ENCODE data around the gene NAXD.
"Not testable (repeated sequence)": the region's sequence is repeated elsewhere in the genome, so short reads cannot be mapped to it uniquely, and the experiment has no call there.

Gene NAXD

GRCh38 chr13:110649551-110649950 is 34.2 kb downstream of the NAXD start:
- TF ChIP-seq ZNF274 (IDR thresholded peaks at IDR 0.05; ENCODE audit: low read depth, low read length), result no peak
- H3K4me3 ChIP-seq (ENCODE audit: low read length), result no peak overlapping the region

GRCh38 chr13:110650436-110650835 is 35.1 kb downstream of the NAXD start:
- H3K4me3 ChIP-seq (ENCODE audit: low read length), result no peak overlapping the region
- no peak for TF ChIP-seq ZNF274 (IDR thresholded peaks at IDR 0.05; ENCODE audit: low read depth, low read length)

- H3K4me3 ChIP-seq (ENCODE audit: low read length), result no peak overlapping the region
- TF ChIP-seq ZNF274 (IDR thresholded peaks at IDR 0.05; ENCODE audit: low read depth, low read length), result no peak
Observed at GRCh38 chr13:110651271-110651670, 35.9 kb downstream of the NAXD start.

- no peak overlapping the region for H3K4me3 ChIP-seq (ENCODE audit: low read length)
- TF ChIP-seq ZNF274 (IDR thresholded peaks at IDR 0.05; ENCODE audit: low read depth, low read length), result no peak
Observed at GRCh38 chr13:110651726-110652230, 36.4 kb downstream of the NAXD start.

- TF ChIP-seq ZNF274 (IDR thresholded peaks at IDR 0.05; ENCODE audit: low read depth, low read length), result no peak
- H3K4me3 ChIP-seq (ENCODE audit: low read length), result no peak overlapping the region
Observed at GRCh38 chr13:110652231-110652730, 36.9 kb downstream of the NAXD start.

GRCh38 chr13:110652764-110653163 is 37.4 kb downstream of the NAXD start:
- H3K4me3 ChIP-seq (ENCODE audit: low read length), result no peak overlapping the region
- no peak for TF ChIP-seq ZNF274 (IDR thresholded peaks at IDR 0.05; ENCODE audit: low read depth, low read length)

GRCh38 chr13:110653271-110653670 is 37.9 kb downstream of the NAXD start:
- TF ChIP-seq ZNF274 (IDR thresholded peaks at IDR 0.05; ENCODE audit: low read depth, low read length), result no peak
- no peak overlapping the region for H3K4me3 ChIP-seq (ENCODE audit: low read length)

- TF ChIP-seq ZNF274 (IDR thresholded peaks at IDR 0.05; ENCODE audit: low read depth, low read length), result no peak
Observed at GRCh38 chr13:110653851-110654250, 38.5 kb downstream of the NAXD start.

GRCh38 chr13:110657196-110657595 is 41.9 kb downstream of the NAXD start:
- TF ChIP-seq ZNF274 (IDR thresholded peaks at IDR 0.05; ENCODE audit: low read depth, low read length), result no peak
- no peak overlapping the region for H3K4me3 ChIP-seq (ENCODE audit: low read length)

More at GRCh38 chr13:110653851-110654250, 38.5 kb downstream of the NAXD start:
- H3K4me3 ChIP-seq (ENCODE audit: low read length), result no peak overlapping the region

- not testable (repeated sequence) for H3K4me3 ChIP-seq (ENCODE audit: low read length)
Observed at GRCh38 chr13:110658218-110658911, 43.0 kb downstream of the NAXD start.

GRCh38 chr13:110661256-110661655 is 45.9 kb downstream of the NAXD start:
- no peak overlapping the region for H3K4me3 ChIP-seq (ENCODE audit: low read length)
- no peak for TF ChIP-seq ZNF274 (IDR thresholded peaks at IDR 0.05; ENCODE audit: low read depth, low read length)

- TF ChIP-seq ZNF274 (IDR thresholded peaks at IDR 0.05; ENCODE audit: low read depth, low read length), result no peak
- H3K4me3 ChIP-seq (ENCODE audit: low read length), result no peak overlapping the region
Observed at GRCh38 chr13:110662091-110662490, 46.7 kb downstream of the NAXD start.

GRCh38 chr13:110662777-110663443 is 47.6 kb downstream of the NAXD start:
- no peak for TF ChIP-seq ZNF274 (IDR thresholded peaks at IDR 0.05; ENCODE audit: low read depth, low read length)
- no peak overlapping the region for H3K4me3 ChIP-seq (ENCODE audit: low read length)

- no peak for TF ChIP-seq ZNF274 (IDR thresholded peaks at IDR 0.05; ENCODE audit: low read depth, low read length)
- H3K4me3 ChIP-seq (ENCODE audit: low read length), result no peak overlapping the region
Observed at GRCh38 chr13:110663491-110663890, 48.1 kb downstream of the NAXD start.

GRCh38 chr13:110664041-110664440 is 48.7 kb downstream of the NAXD start:
- no peak for TF ChIP-seq ZNF274 (IDR thresholded peaks at IDR 0.05; ENCODE audit: low read depth, low read length)
- no peak overlapping the region for H3K4me3 ChIP-seq (ENCODE audit: low read length)

Data from GM08714 (cell line).